ENCODE results near the gene KCNQ1OT1.

DNA sequence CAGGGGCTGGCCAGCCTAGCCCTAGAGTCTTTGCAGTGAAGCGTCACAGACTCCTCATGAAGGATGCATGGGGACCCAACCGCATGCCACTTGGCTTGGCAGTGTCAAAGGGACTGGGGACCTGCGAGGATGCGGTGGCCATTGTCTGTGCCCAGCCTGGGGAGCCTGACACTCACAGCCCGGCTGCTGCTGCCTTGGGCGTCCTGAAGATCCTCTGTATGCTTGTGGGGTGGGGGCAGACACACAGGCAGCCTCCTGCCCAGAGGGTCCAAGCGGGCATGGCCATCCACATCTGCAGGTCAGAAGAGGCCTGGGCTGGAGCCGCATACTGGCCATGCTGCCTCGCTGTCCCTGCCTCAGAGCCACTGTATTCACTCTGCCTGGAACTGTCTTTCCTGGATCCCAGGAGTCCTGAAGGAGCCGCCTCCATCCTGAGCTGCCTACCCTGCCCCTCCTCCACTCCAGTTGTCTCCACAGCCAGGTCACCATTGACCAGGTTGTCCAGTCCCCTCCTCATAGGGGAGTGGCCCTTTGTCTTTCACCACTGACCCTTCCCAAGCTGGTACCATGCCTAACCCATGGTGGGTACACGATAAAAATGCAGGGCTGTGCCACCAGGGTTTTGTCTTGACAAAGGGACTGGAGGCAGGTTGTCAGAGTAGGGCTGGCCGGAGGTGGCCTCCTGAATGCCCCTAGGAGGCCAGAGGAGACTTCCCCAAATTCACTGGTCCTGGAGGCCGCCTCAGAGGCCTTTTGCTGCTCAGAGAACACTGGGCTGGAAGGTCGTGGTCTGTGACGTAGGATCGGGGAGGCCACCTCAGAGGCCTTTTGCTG is 107.0 kb downstream of the KCNQ1OT1 start:
- TF ChIP-seq ZNF668 (CRISPR knock-in tag; IDR thresholded peaks at IDR 0.05) (no peak), POLR2A (conservative IDR thresholded peaks at IDR 0.05) (no peak), SRSF9 (IDR thresholded peaks at IDR 0.05; ENCODE audit: borderline replicate concordance, low read depth, low read length) (no peak), CTCF (IDR thresholded peaks at IDR 0.05 in 2 of 3, conservative IDR thresholded peaks at IDR 0.05 in 1 of 3; ENCODE audit: insufficient read depth in 2 of 3, low read depth in 1 of 3, low read length in 3 of 3) (no peak), E2F4 (CRISPR knock-in tag; IDR thresholded peaks at IDR 0.05; ENCODE audit: low read depth) (no peak), KDM5B (IDR thresholded peaks at IDR 0.05; ENCODE audit: insufficient replicate concordance, low read depth, low read length) (no peak), FOXK2 (conservative IDR thresholded peaks at IDR 0.05 in 1 of 2, IDR thresholded peaks at IDR 0.05 in 1 of 2; ENCODE audit: low read depth in 2 of 2) (no peak), TAL1 (IDR thresholded peaks at IDR 0.05) (no peak), SAFB2 (IDR thresholded peaks at IDR 0.05; ENCODE audit: borderline replicate concordance, low read depth, low read length, severe bottlenecking) (no peak), RAD21 (CRISPR knock-in tag; conservative IDR thresholded peaks at IDR 0.05 in 1 of 2, IDR thresholded peaks at IDR 0.05 in 1 of 2) (no peak), CBX8 (IDR thresholded peaks at IDR 0.05; ENCODE audit: borderline replicate concordance, extremely low read depth, low read depth, low read length, poor library complexity, severe bottlenecking) (no peak), POLR2AphosphoS2 (IDR thresholded peaks at IDR 0.05; ENCODE audit: low read length) (no peak)
